K562 (cell line): ENCODE measurements around the gene SMC3. TPM values are rescaled to one million over a fixed set of nuclear protein-coding genes. Genes with fewer than 3 reads are reported as not detected.
A peak's percentile ranks its signal among the peaks of the same experiment; 100 is the strongest.

Experiments
- BRD4 ChIP-seq: fragments of 200-600 bp; sonication (generic); IDR thresholded peaks from 2 replicates; pipeline ENCODE4 v1.6.1; 2017; ENCODE audit warnings: inconsistent platforms
- CEBPG ChIP-seq, 3 experiments: fragments of 200-800 bp in 1 of 3; sonication (Bioruptor generic) in 1 of 3; sonication (generic) in 1 of 3; formaldehyde crosslinking in 1 of 3; IDR thresholded peaks in 2 of 3; conservative IDR thresholded peaks in 1 of 3; 2 replicates each; pipeline versions ENCODE4 v1.6.1 to v1.8.0; 2016 to 2022; ENCODE audit warnings: missing compliant biosample characterization in 2 of 3, missing genetic modification characterization in 2 of 3, mild to moderate bottlenecking in 1 of 3, missing genetic modification reagents in 1 of 3
- CHD1 ChIP-seq: fragments of 200-600 bp; sonication (generic); IDR thresholded peaks from one replicate; pipeline ENCODE4 v1.6.1; 2012; ENCODE audit warnings: mild to moderate bottlenecking, moderate library complexity, low read length, inconsistent platforms
- GABPB1 ChIP-seq: sonication (generic); formaldehyde crosslinking; IDR thresholded peaks from 2 replicates; pipeline ENCODE4 v1.8.0; 2022; ENCODE audit warnings: mild to moderate bottlenecking, missing genetic modification reagents
- IRF1 ChIP-seq: sonication (generic); formaldehyde crosslinking; IDR thresholded peaks from 2 replicates; pipeline ENCODE4 v1.8.0; 2022; ENCODE audit warnings: missing genetic modification reagents, mild to moderate bottlenecking, borderline replicate concordance
- KDM4B ChIP-seq, 2 experiments: fragments of 450-650 bp in 1 of 2; sonication (generic) in 1 of 2; IDR thresholded peaks; 2 replicates each; pipeline ENCODE4 v1.6.1; 2016 to 2017; ENCODE audit warnings: borderline replicate concordance in 2 of 2, antibody characterized with exemption in 1 of 2, low read depth in 1 of 2, mild to moderate bottlenecking in 1 of 2
- NCOA1 ChIP-seq: fragments of 450-650 bp; IDR thresholded peaks from 2 replicates; pipeline ENCODE4 v1.6.1; 2016; ENCODE audit warnings: low read depth
- PKNOX1 ChIP-seq: fragments of 450-650 bp; IDR thresholded peaks from 2 replicates; pipeline ENCODE4 v1.6.1; 2016
- RB1 ChIP-seq: fragments of 450-650 bp; IDR thresholded peaks from 2 replicates; pipeline ENCODE4 v1.6.1; 2017; ENCODE audit warnings: low read depth, mild to moderate bottlenecking
- RBBP5 ChIP-seq: fragments of 200-600 bp; sonication (generic); IDR thresholded peaks from 2 replicates; pipeline ENCODE4 v1.6.1; 2012; ENCODE audit warnings: borderline replicate concordance, mild to moderate bottlenecking, low read length, control low read depth, inconsistent platforms; ENCODE audit not compliant: insufficient read depth, poor library complexity, severe bottlenecking
- RBFOX2 ChIP-seq: fragments of 200-400 bp; formaldehyde crosslinking; IDR thresholded peaks from 2 replicates; pipeline ENCODE4 v1.6.1; 2017; ENCODE audit warnings: low read depth, mild to moderate bottlenecking, low read length, moderate library complexity
- SRSF1 ChIP-seq: fragments of 200-400 bp; formaldehyde crosslinking; IDR thresholded peaks from 2 replicates; pipeline ENCODE4 v1.6.1; 2017; ENCODE audit warnings: mild to moderate bottlenecking, low read depth, low read length, moderate library complexity
- ZBTB40 ChIP-seq, 2 experiments: fragments of 450-650 bp in 1 of 2; sonication (generic) in 1 of 2; formaldehyde crosslinking in 1 of 2; IDR thresholded peaks; 2 replicates each; pipeline versions ENCODE4 v1.7.1 to v1.9.0; 2016 to 2022; ENCODE audit warnings: inconsistent platforms in 1 of 2, mild to moderate bottlenecking in 1 of 2, missing genetic modification reagents in 1 of 2
- polyA plus RNA-seq, 8 experiments: library from polyadenylated mRNA; depleted of rRNA in 4 of 8; stranded (reverse) in 5 of 8; unstranded in 3 of 8; fragments of >200 nt; fragmentation: Nextera tagmentation in 2 of 8; fragmentation: Illumina TruSeq in 1 of 8; extraction: Ambion mirVana in 2 of 8; extraction: Trizol in 1 of 8; gene quantifications; 2 replicates each; pipeline versions ENCODE4 v1.2.1 to v1.2.3, GENCODE V29; 2011 to 2014; ENCODE audit warnings: inconsistent platforms in 1 of 8, missing spikeins in 1 of 8
- total RNA-seq, 7 experiments: library from RNA; depleted of rRNA in 6 of 7; stranded (reverse); fragments of >200 nt in 6 of 7; fragmentation: Illumina TruSeq in 2 of 7; extraction: Trizol in 2 of 7; gene quantifications; 2 replicates each; pipeline versions ENCODE4 v1.2.1 to v1.2.3, GENCODE V29; 2011 to 2021; ENCODE audit warnings: low replicate concordance in 1 of 7

SMC3 gene
- total and polyA plus RNA-seq, 9 of the 15 experiments (the other 6 are each of a cell fraction or from before 2014, with no cell fraction given), result 21.3 to 62.6 (median 39.3) TPM

- no peak for TF ChIP-seq IRF1 (CRISPR knock-in tag)
- TF ChIP-seq KDM4B (IDR thresholded peaks at IDR 0.05; ENCODE audit: borderline replicate concordance in 2 of 2, low read depth in 1 of 2), result 0 out of 4 replicates have a peak, but pooled peaks of 1 of the 2 experiments have one; percentile 18
- peak; percentile 58 for TF ChIP-seq RBFOX2
- peak; percentile 34; the same call in 1 of the 2 replicates for TF ChIP-seq RB1
- TF ChIP-seq ZBTB40 (IDR thresholded peaks at IDR 0.05), result 0 out of 2 replicates have a peak, but pooled peaks have one; percentile 10
- TF ChIP-seq ZBTB40 (CRISPR knock-in tag; IDR thresholded peaks at IDR 0.05), result no peak
- TF ChIP-seq CHD1, result peak; percentile 57
- peak; percentile 12; the same call in 1 of the 2 replicates for TF ChIP-seq PKNOX1
- peak; percentile 49 for TF ChIP-seq RBBP5
- TF ChIP-seq NCOA1, result no peak
- TF ChIP-seq GABPB1, result 0 out of 2 replicates have a peak, but pooled peaks have one; percentile 16
- peak; percentile 65 for TF ChIP-seq CEBPG (CRISPR knock-in tag; IDR thresholded peaks at IDR 0.05)
- no peak for TF ChIP-seq CEBPG (tag; conservative IDR thresholded peaks at IDR 0.05 in 1 of 2, IDR thresholded peaks at IDR 0.05 in 1 of 2)
- no peak; the same call in 1 of the 2 replicates for TF ChIP-seq BRD4
- no peak for TF ChIP-seq SRSF1
These were observed 700 bp downstream of the SMC3 start (continued) for GRCh38 chr10:110568055-110568735.
